Psoas muscle (tissue), 8 donors: ENCODE data around the gene PNPO. TPM values are rescaled to one million over a fixed set of nuclear protein-coding genes. Genes with fewer than 3 reads are reported as not detected.
A peak's percentile ranks its signal among the peaks of the same experiment; 100 is the strongest.
"Not testable (repeated sequence)": the region's sequence is repeated elsewhere in the genome, so short reads cannot be mapped to it uniquely, and the experiment has no call there.

Experiments
- ATAC-seq, 4 donors: fragments of 200-7000 bp; cut with Tn5 transposase; one replicate each; pipeline ENCODE4 v1.9.1; 2020; ENCODE audit warnings: moderate library complexity in 3 of 4, mild to moderate bottlenecking in 2 of 4
- DNase-seq, 2 donors: peaks; one replicate each; pipeline ENCODE4 v3.0.0-alpha.2; 2020
- H3K27ac ChIP-seq: fragments of 200-600 bp; one replicate; pipeline ENCODE4 v1.8.0; 2022
- H3K27me3 ChIP-seq, 3 donors: fragments of 200-600 bp in 1 of 3; one replicate each; pipeline versions ENCODE4 v1.6.1 to v1.8.0; 2013 to 2022; ENCODE audit warnings: low read length in 2 of 3, mild to moderate bottlenecking in 2 of 3, moderate library complexity in 1 of 3; ENCODE audit not compliant: insufficient read depth in 3 of 3
- H3K36me3 ChIP-seq, 2 donors: fragments of 200-600 bp in 1 of 2; one replicate each; pipeline versions ENCODE4 v1.6.1 to v1.8.0; 2013 to 2022; ENCODE audit warnings: low read depth in 1 of 2, mild to moderate bottlenecking in 1 of 2, moderate library complexity in 1 of 2; ENCODE audit not compliant: insufficient read depth in 1 of 2
- H3K4me1 ChIP-seq: fragments of 200-600 bp; one replicate; pipeline ENCODE4 v1.8.0; 2022
- H3K4me3 ChIP-seq: fragments of 200-600 bp; one replicate; pipeline ENCODE4 v1.8.0; 2022; ENCODE audit warnings: mild to moderate bottlenecking
- H3K9me3 ChIP-seq: fragments of 200-600 bp; one replicate; pipeline ENCODE4 v1.8.0; 2022
- CTCF ChIP-seq: fragments of 200-600 bp; IDR thresholded peaks from one replicate; pipeline ENCODE4 v1.8.0; 2022; ENCODE audit warnings: antibody characterized with exemption
- WGBS, 3 donors: extraction: QIAGEN DNeasy Blood & Tissue Kit; methylation state at CpG; one replicate each; pipeline versions ENCODE4 v1.1.6 to v1.1.7; 2013; 5-methylcytosine and 5-hydroxymethylcytosine counted together
- intact Hi-C, 2 donors: fragments of 100-400 bp; cut with DNase I; formaldehyde crosslinking; loops; one replicate each; pipeline versions ENCODE4 v1.11.0 to v1.14.2; 2022
- polyA plus RNA-seq, 3 donors: library from polyadenylated mRNA; stranded (reverse); fragments of 200-250 nt; gene quantifications; one replicate each; pipeline ENCODE4 v1.2.3, GENCODE V29; 2013
- total RNA-seq, 4 donors: library from RNA; stranded (reverse); fragmentation: NEBNext Ultra II Directional in 2 of 4; extraction: Animal tissue kit (Norgen Biotek cat#: 25700) in 2 of 4; gene quantifications; one replicate each; pipeline versions ENCODE4 v1.2.1 to v1.2.4, GENCODE V29; 2021 to 2023
- donor health status: healthy with polysubstance abuse.
- donor health status: DM: no; HTN: no; CAD: no; lungs with moderate emphysema.
- donor health status: Bipolar disorder and iron deficiency.
- donor health status: healthy.
- donor health status: DM: yes; HTN: yes; CAD: no.
- donor health status: DM: no; HTN: no; CAD: no.
- donor health status: DM: no; HTN: no; CAD: no.
- donor health status: DM: yes; HTN: yes; CAD: no.

The PNPO gene
- total and polyA plus RNA-seq, 7 donors: 12.0 to 42.3 (median 30.0) TPM

- H3K27ac ChIP-seq: no peak overlapping the region
These were observed 13.0 kb upstream of the PNPO start for GRCh38 chr17:47928415-47928814.

GRCh38 chr17:47929218-47930000, 12.0 kb upstream of the PNPO start:
- TF ChIP-seq CTCF: no peak
- WGBS, 3 donors: 52 to 68% (median 55%) methylated on average over 10 of the region's 10 CpGs
- DNase-seq: peak in 1 of 2 donors; percentile 62
- Histone ChIP-seq H3K4me1 (no peaks in the 10 kb centered on the region), H3K27me3 (no peaks in the 10 kb centered on the region), H3K4me3 (no peak overlapping the region), H3K9me3 (no peaks in the 10 kb centered on the region), H3K36me3 (peaks cover 0 to 63% of the 10 kb centered on the region in 2 donors), H3K27ac (no peak overlapping the region)
- peak in 2 of 4 donors; percentile 27 to 52 for ATAC-seq
- intact Hi-C loops: no loop called here

More at GRCh38 chr17:47928415-47928814, 13.0 kb upstream of the PNPO start:
- intact Hi-C loops: no loop called here
- no peaks in the 10 kb centered on the region for H3K27me3 ChIP-seq
- no peak for TF ChIP-seq CTCF
- 73 to 94% (median 79%) methylated on average over 2 of the region's 2 CpGs for WGBS, 3 donors
- no peak for ATAC-seq
- H3K4me3 ChIP-seq: no peak overlapping the region
- no peaks in the 10 kb centered on the region for H3K9me3 ChIP-seq
- peaks cover 0 to 73% of the 10 kb centered on the region in 2 donors for H3K36me3 ChIP-seq
- no peak for DNase-seq
- no peaks in the 10 kb centered on the region for H3K4me1 ChIP-seq

- no peak for DNase-seq
- no peaks in the 10 kb centered on the region for H3K9me3 ChIP-seq
- H3K27me3 ChIP-seq: no peaks in the 10 kb centered on the region
- no peak for ATAC-seq
- H3K4me3 ChIP-seq: no peak overlapping the region
- WGBS, 3 donors: 83 to 89% (median 87%) methylated on average over 4 of the region's 4 CpGs
- intact Hi-C loops: no loop called here
- no peak overlapping the region for H3K27ac ChIP-seq
- TF ChIP-seq CTCF: no peak
- peaks cover 0 to 38% of the 10 kb centered on the region in 2 donors for H3K36me3 ChIP-seq
- no peaks in the 10 kb centered on the region for H3K4me1 ChIP-seq
These were observed 9.5 kb upstream of the PNPO start for GRCh38 chr17:47931848-47932247.

GRCh38 chr17:47934856-47935255, 6.5 kb upstream of the PNPO start:
- Histone ChIP-seq H3K36me3 (peaks cover 0 to 9% of the 10 kb centered on the region in 2 donors), H3K4me3 (no peak overlapping the region), H3K27ac (no peak overlapping the region), H3K4me1 (no peaks in the 10 kb centered on the region), H3K9me3 (no peaks in the 10 kb centered on the region), H3K27me3 (no peaks in the 10 kb centered on the region)
- DNase-seq: no peak
- intact Hi-C loops: no loop called here
- WGBS, 3 donors: 74 to 87% (median 85%) methylated on average over 1 of the region's 1 CpG
- no peak for TF ChIP-seq CTCF
- ATAC-seq: no peak

GRCh38 chr17:47935468-47935867, 5.9 kb upstream of the PNPO start:
- H3K27me3 ChIP-seq, H3K4me1 ChIP-seq, H3K4me3 ChIP-seq, H3K36me3 ChIP-seq, H3K9me3 ChIP-seq, H3K27ac ChIP-seq, ATAC-seq, DNase-seq, intact Hi-C loops: not testable (repeated sequence)
- WGBS, 3 donors: 78 to 85% (median 82%) methylated on average over 3 of the region's 3 CpGs
